Activated B cell treated with CpG ODN at 0.5 μM for 24 hours (primary cell): ENCODE data around the gene CARD11. TPM values are rescaled to one million over a fixed set of nuclear protein-coding genes. Genes with fewer than 3 reads are reported as not detected.

ENCODE experiments used
- ATAC-seq: fragments of 200-7000 bp; cut with Tn5 transposase; one replicate; pipeline ENCODE4 v1.10.0; 2021; ENCODE audit warnings: low read depth, mild to moderate bottlenecking, moderate library complexity
- CTCF ChIA-PET: fragments of 350-600 bp; sonication (Branson Sonifier 250); formaldehyde crosslinking; loops from one replicate; lab custom pipeline; 2021; ENCODE audit warnings: antibody characterized with exemption; lab: Charles Lee
- POLR2A ChIA-PET: fragments of 350-600 bp; sonication (Branson Sonifier 250); formaldehyde crosslinking; loops from one replicate; lab custom pipeline; 2021; ENCODE audit warnings: antibody characterized with exemption; lab: Charles Lee
- DNase-seq: peaks from one replicate; pipeline ENCODE4 v3.0.0; 2022
- H3K27ac Mint-ChIP-seq: one replicate; pipeline ENCODE4 v1.8.0; 2020; ENCODE audit warnings: mixed read lengths
- H3K27me3 Mint-ChIP-seq: one replicate; pipeline ENCODE4 v1.8.0; 2021; ENCODE audit warnings: mixed read lengths
- H3K36me3 Mint-ChIP-seq: one replicate; pipeline ENCODE4 v1.8.0; 2021; ENCODE audit warnings: low read depth, mixed read lengths
- H3K4me1 Mint-ChIP-seq: one replicate; pipeline ENCODE4 v1.8.0; 2021; ENCODE audit warnings: mixed read lengths
- H3K4me3 Mint-ChIP-seq: one replicate; pipeline ENCODE4 v1.8.0; 2020; ENCODE audit warnings: mild to moderate bottlenecking, mixed read lengths
- H3K9me3 Mint-ChIP-seq: one replicate; pipeline ENCODE4 v1.8.0; 2020; ENCODE audit warnings: mixed read lengths
- intact Hi-C: fragments of 100-400 bp; cut with micrococcal nuclease; formaldehyde crosslinking; loops from one replicate; pipeline ENCODE4 v1.15.1; 2024
- total RNA-seq: library from RNA; stranded (reverse); gene quantifications from 2 replicates; pipeline ENCODE4 v1.2.3, GENCODE V29; 2022
- TF ChIP-seq, protein P1 (sequence below): fragments of 200-600 bp; IDR thresholded peaks from one replicate; pipeline ENCODE4 v1.8.0; 2022; ENCODE audit warnings: antibody characterized with exemption, mild to moderate bottlenecking

Gene CARD11
- total RNA-seq, 1 donor from 2014 or later, result 114 TPM

DNA sequence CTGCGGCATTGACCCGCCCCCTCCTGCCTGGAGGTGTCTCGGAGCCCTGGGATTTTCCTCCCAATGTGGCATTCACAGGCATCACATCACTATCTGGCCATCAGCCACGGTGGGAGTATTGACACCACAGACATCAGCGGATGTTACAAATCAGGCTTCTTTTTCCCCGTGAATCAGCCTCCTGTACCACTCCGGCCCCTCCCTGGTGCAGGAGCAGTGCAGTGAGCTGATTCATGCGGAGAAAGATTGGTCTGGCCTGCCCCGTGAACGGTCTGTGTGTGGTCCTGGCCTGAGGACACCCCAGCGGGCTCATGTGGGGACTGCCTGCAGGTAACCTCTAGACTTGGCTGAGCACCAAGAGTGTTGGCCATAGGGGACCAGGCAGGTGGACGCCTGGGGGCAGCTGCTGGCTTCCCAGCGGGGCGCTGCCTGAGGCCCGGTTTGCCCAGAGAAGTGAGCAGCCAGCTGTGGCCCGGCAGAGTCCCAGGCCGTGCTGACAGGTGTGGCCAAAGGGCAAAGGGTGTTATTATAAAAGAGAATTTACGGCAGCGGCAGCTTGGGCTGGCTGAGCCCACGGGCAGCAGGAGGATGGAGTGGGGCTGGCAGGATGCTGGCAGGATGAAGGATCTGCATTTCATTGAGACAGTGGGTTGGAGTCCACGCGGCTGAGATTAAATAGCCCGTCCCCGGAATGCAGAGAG lies 167.5 kb downstream of the CARD11 start:
- TF ChIP-seq, protein P1, sequence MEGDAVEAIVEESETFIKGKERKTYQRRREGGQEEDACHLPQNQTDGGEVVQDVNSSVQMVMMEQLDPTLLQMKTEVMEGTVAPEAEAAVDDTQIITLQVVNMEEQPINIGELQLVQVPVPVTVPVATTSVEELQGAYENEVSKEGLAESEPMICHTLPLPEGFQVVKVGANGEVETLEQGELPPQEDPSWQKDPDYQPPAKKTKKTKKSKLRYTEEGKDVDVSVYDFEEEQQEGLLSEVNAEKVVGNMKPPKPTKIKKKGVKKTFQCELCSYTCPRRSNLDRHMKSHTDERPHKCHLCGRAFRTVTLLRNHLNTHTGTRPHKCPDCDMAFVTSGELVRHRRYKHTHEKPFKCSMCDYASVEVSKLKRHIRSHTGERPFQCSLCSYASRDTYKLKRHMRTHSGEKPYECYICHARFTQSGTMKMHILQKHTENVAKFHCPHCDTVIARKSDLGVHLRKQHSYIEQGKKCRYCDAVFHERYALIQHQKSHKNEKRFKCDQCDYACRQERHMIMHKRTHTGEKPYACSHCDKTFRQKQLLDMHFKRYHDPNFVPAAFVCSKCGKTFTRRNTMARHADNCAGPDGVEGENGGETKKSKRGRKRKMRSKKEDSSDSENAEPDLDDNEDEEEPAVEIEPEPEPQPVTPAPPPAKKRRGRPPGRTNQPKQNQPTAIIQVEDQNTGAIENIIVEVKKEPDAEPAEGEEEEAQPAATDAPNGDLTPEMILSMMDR, result no peak
- Mint-ChIP-seq H3K9me3 (no peaks in the 10 kb centered on the region), H3K36me3 (no peaks in the 10 kb centered on the region), H3K27ac (no peak overlapping the region), H3K27me3 (no peaks in the 10 kb centered on the region), H3K4me3 (no peak overlapping the region), H3K4me1 (peaks cover 18% of the 10 kb centered on the region)
- DNase-seq (no peak), ATAC-seq (no peak)
- ChIA-PET CTCF (no interaction called here), POLR2A (no interaction called here)
- intact Hi-C loops, result no loop called here

DNA sequence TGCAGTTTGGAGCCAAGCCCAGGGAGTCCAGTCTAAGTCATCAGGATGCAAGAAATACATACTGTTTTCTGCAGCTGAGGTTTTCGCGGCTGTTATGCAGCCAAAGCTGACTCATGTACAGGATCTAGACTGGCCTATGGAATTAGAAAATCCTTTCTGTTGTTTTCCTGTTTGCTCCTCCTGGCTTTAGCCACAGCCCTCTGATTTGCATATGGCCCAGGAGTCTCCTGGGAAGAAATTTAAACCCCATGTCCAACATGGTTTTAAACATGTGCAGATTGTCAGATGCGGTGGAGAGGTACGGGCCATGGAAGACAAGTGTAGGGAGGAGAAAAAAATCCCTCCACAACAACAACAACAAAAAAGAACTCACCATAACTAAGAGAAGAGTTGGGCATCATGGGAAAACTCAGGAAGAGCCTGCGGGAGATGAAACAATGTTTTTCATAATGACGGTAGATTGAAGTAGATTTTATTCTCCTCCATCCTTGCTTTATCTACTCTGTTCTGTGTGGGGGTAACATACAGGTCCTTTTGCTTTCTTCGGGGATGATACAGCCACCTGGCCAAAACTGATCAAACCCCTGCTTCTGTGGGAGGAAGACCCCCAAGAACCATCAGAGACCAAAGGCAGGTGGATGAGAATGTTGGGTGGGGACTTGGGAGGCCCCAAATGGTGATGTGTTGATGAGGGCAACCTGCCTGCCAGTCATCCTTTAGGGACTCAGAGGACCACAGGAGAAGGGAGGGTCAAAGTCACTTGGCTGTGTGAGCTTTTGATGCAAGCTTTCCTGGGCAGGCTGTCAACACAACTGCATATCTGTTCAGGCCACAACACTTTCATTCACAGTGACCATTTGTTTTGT lies 169.7 kb downstream of the CARD11 start:
- CTCF ChIA-PET, result no interaction called here
- peaks cover 33% of the 10 kb centered on the region for H3K4me1 Mint-ChIP-seq
- no peak overlapping the region for H3K4me3 Mint-ChIP-seq

DNA sequence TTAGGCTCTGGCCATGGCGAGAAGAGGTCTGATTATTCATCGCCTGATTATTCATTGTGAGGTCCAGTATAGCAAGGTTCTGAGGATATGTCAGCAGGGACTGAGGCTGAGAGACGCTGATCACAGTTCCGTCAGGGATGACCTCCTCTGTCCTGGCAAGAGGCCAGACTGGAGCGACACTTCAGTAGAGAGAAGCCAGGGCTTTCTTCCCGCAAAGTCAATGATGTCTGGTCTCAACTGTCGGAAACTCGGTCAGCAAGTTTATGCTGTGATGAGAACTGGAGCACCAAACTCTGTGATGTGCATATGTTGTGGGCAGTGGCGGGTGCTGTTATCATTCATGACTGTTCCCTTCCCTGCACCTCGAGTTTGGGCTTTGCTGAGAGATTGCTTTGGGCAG lies 170.5 kb downstream of the CARD11 start:
- Mint-ChIP-seq H3K9me3 (no peaks in the 10 kb centered on the region), H3K36me3 (no peaks in the 10 kb centered on the region), H3K27ac (no peak overlapping the region), H3K27me3 (no peaks in the 10 kb centered on the region), H3K4me3 (no peak overlapping the region), H3K4me1 (peaks cover 27% of the 10 kb centered on the region)
- DNase-seq (no peak), ATAC-seq (no peak)
- POLR2A ChIA-PET, result interaction anchor here (0.6 kb wide), 1 partner anchor 84 kb away, joined by 7 read pairs; no protein-coding TSS in a partner anchor
- CTCF ChIA-PET, result no interaction called here
- TF ChIP-seq, protein P1, result no peak
- intact Hi-C loops, result no loop called here

More for the DNA sequence above, 169.7 kb downstream of the CARD11 start:
- intact Hi-C loops, result no loop called here
- DNase-seq, result no peak
- Mint-ChIP-seq H3K36me3 (no peaks in the 10 kb centered on the region), H3K9me3 (no peaks in the 10 kb centered on the region), H3K27me3 (no peaks in the 10 kb centered on the region), H3K27ac (no peak overlapping the region)
- no peak for ATAC-seq
- TF ChIP-seq, protein P1, result no peak
- POLR2A ChIA-PET, result interaction anchor here (0.6 kb wide), 1 partner anchor 83 kb away, joined by 7 read pairs; no protein-coding TSS in a partner anchor

DNA sequence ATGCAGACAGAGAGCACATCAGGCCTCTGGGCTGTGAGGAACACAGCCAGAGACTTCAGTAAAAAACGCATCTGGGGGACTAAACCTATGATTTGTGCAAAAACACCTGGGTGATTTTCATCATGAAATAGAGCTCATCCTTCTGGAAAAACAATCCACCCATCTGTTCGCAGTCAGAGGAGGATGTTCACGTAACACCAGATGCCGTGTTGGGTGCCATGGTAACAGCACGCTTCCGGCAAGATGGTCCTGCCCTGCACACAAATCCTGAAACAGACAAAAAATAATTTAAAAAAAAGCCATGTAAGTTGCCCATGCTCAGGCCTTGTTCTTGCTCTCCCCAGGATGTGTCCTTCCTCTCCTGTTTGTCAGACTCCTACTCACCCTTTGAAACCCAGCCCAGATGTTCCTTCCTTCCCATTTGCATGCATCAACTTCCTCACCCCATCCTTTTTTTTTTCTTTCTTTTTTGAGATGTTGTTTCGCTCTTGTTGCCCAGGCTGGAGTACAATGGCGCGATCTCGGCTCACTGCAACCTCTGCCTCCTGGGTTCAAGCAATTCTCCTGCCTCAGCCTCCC lies 171.3 kb downstream of the CARD11 start:
- ChIA-PET CTCF (no interaction called here), POLR2A (no interaction called here)
- no peaks in the 10 kb centered on the region for H3K36me3 Mint-ChIP-seq
- TF ChIP-seq, protein P1, result no peak
- H3K4me1 Mint-ChIP-seq, result peaks cover 27% of the 10 kb centered on the region
- ATAC-seq, result no peak
- H3K9me3 Mint-ChIP-seq, result no peaks in the 10 kb centered on the region
- peak overlapping the region; percentile 41 for H3K27ac Mint-ChIP-seq
- intact Hi-C loops, result no loop called here
- H3K27me3 Mint-ChIP-seq, result no peaks in the 10 kb centered on the region
- DNase-seq, result no peak
- no peak overlapping the region for H3K4me3 Mint-ChIP-seq
